GM20000 (cell line): ENCODE results near the gene TJAP1.

ENCODE experiments used
- DNase-seq: peaks from one replicate; pipeline ENCODE4 v3.0.0; 2012; ENCODE audit warnings: low spot score
- TF ChIP-seq, protein P1 (sequence below): IDR thresholded peaks from 2 replicates; pipeline ENCODE4 v1.5.1; 2012; ENCODE audit warnings: mild to moderate bottlenecking, control low read depth; ENCODE audit errors: extremely low read depth, missing control alignments

TJAP1 gene

DNA sequence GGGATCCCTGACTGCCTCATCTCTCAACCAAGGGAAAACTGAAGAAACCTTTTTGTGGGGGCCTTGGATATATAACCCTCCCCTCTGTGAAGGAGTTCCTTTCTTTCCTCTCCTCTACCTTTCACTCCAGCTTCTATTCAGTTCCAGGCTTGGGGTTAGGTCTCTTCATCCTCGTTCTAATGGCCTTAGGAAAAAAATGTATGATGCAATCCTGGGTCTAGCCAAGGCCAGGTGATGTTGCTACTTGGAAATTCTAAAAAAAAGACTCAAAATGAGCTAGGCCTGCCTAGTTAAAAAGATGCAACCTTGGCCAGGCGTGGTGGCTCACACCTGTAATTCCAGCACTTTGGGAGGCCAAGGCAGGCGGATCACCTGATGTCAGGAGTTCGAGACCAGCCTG lies 42.4 kb upstream of the TJAP1 start:
- TF ChIP-seq, protein P1, sequence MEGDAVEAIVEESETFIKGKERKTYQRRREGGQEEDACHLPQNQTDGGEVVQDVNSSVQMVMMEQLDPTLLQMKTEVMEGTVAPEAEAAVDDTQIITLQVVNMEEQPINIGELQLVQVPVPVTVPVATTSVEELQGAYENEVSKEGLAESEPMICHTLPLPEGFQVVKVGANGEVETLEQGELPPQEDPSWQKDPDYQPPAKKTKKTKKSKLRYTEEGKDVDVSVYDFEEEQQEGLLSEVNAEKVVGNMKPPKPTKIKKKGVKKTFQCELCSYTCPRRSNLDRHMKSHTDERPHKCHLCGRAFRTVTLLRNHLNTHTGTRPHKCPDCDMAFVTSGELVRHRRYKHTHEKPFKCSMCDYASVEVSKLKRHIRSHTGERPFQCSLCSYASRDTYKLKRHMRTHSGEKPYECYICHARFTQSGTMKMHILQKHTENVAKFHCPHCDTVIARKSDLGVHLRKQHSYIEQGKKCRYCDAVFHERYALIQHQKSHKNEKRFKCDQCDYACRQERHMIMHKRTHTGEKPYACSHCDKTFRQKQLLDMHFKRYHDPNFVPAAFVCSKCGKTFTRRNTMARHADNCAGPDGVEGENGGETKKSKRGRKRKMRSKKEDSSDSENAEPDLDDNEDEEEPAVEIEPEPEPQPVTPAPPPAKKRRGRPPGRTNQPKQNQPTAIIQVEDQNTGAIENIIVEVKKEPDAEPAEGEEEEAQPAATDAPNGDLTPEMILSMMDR: no peak
- no peak for DNase-seq

DNA sequence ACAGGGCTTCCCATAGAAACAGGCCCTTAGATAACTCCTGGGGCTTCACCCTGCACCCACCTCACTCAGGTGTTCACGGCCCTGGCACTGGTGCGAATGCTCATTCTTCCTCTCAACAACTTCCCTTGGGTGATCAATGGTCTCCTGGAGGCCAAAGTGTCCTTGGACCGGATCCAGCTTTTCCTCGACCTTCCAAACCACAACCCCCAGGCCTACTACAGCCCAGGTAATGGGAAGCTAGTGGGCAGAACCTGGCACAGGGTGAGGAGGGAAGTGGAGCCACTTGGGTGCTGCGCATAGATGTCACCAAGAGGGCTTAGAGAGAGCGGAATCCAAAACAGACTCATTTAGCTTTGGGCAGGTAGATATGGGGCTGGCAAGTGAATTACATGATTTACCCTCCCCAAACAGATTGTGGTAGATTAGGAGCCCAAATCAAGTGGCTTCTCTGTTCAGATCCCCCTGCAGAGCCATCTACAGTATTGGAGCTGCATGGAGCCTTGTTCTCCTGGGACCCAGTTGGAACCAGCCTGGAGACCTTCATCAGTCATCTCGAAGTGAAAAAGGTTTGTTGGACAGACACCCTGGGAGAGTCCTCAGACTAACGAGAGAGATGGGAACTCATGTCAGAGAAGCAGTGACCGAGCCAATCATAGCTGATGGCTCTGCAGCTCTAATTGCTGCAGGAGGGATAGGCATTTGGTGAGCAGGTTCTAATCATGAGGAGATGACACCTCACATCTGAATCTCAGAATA lies 41.5 kb upstream of the TJAP1 start:
- TF ChIP-seq, protein P1: no peak
- no peak for DNase-seq

DNA sequence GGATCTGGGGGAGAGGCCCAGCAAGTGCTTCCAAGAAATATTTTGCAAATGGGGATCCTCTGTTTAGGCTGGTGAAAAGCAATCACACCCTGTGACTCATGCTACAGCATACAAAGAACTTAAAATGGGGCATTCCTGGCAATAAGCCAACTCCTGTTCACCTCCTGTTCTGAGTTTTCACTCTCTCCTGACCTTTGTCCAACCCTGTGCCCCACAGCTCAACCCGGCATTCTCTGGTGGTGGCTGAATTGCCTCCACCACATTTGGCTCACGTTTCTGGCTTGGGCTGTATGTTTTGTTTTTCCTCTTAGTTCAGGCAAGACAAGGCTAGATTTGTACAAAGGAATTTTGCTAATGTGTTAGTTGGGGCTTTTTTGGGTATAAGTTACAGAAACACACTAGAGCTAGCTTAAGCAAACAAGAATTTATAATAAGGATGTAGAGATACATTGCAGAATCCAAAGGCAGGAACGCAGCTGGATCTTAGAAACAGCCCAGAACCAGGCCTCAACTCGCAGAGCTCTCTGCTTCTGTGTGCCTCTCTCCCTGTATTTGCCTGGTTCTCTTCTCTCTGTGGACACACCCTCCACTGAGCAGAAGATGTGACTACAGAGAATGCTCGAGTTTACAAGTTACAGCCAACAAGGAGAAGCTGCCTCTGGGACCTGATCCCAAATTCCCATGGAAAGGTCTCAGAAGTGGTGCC lies 40.6 kb upstream of the TJAP1 start:
- no peak for DNase-seq

DNA sequence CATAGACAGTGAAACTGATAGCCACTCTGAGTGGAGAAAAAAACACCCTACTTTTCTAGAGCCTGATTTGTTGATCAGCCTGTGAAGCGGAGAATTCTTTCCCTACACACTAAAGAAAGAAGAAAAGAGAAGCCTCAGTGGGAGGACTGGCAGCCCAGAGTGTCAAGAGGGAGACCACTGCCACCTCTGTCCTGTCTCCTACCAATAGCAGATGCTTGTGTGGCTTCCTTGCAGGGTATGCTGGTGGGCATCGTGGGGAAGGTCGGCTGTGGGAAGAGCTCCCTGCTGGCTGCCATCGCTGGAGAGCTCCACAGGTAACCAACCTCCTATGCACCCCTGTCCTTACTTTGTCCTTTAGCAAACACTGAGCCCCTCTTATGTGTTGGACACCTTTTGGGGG lies 39.7 kb upstream of the TJAP1 start:
- TF ChIP-seq, protein P1: no peak
- no peak for DNase-seq

More for the DNA sequence above, 40.6 kb upstream of the TJAP1 start:
- TF ChIP-seq, protein P1: no peak

DNA sequence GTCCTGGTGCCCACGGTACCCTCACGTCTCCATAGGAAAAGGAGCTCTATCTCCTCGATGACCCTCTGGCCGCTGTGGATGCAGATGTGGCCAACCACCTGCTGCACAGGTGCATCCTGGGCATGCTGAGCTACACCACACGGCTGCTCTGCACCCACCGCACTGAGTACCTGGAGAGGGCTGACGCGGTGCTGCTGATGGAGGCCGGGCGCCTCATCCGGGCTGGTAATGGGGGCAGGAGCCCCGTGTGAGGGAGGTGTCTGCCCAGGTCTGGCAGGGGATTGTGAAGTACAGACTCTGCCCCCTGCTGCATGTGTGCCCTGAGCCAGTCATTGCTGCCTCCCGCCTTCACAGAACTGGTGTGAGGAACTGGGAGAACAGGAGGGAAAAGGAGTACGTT lies 34.4 kb upstream of the TJAP1 start:
- TF ChIP-seq, protein P1: no peak
- no peak for DNase-seq

DNA sequence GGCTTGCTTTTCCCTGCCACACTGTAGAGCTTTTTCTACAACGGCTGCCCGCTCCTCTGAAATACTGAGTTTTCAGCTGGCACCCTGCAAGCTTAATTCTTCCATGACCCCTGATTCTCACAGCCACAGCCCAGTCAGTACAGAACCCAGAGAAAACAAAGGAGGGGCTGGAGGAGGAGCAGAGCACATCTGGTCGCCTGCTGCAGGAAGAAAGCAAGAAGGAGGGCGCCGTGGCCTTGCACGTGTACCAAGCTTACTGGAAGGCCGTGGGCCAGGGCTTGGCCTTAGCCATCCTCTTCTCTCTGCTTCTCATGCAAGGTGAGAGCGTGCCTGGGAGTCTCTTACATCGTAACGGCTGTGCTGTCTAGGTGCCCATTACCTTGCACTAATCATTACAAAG lies 33.3 kb upstream of the TJAP1 start:
- no peak for DNase-seq
- TF ChIP-seq, protein P1: no peak

DNA sequence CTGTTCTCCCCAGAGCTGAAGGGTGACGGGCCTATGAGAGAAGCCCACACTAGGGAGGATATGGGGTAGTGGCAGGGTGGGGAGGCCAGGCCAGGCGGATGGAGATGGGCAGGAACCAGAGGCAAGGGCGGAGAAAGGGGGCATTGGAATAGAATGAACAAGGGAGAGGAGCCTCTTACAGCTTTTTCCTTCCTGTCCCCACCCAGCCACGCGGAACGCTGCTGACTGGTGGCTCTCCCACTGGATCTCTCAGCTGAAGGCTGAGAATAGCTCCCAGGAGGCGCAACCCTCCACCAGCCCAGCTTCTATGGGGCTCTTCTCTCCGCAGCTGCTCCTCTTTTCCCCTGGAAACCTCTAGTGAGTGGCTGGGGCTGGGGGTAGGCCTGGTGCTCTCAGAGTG lies 32.8 kb upstream of the TJAP1 start:
- DNase-seq: no peak
- TF ChIP-seq, protein P1: no peak
